HG03575 (cell line): ENCODE data around the gene MTERF1.

ENCODE experiments used
- ATAC-seq: cut with Tn5 transposase; IDR thresholded peaks from one replicate; pipeline ENCODE4 v1.9.1; 2021; ENCODE audit not compliant: unreplicated experiment, insufficient number of reproducible peaks, low FRiP score; ENCODE audit errors: extremely low read depth

Gene MTERF1

GRCh38 chr7:91843831-91844230 is 36.7 kb downstream of the MTERF1 start:
- ATAC-seq, result peak; percentile 81

GRCh38 chr7:91838439-91838838 is 42.1 kb downstream of the MTERF1 start:
- no peak for ATAC-seq

- ATAC-seq, result no peak
Observed at GRCh38 chr7:91837397-91838070, 43.0 kb downstream of the MTERF1 start.

GRCh38 chr7:91835826-91836368 is 44.6 kb downstream of the MTERF1 start:
- no peak for ATAC-seq

GRCh38 chr7:91835091-91835825 is 45.2 kb downstream of the MTERF1 start:
- ATAC-seq, result no peak

- ATAC-seq, result no peak
Observed at GRCh38 chr7:91832493-91833045, 47.9 kb downstream of the MTERF1 start.

GRCh38 chr7:91827169-91827568 is 53.3 kb downstream of the MTERF1 start:
- ATAC-seq, result no peak

GRCh38 chr7:91826377-91826776 is 54.1 kb downstream of the MTERF1 start:
- ATAC-seq, result no peak

- no peak for ATAC-seq
Observed at GRCh38 chr7:91824201-91824600, 56.3 kb downstream of the MTERF1 start.
